SU-DHL-6 (cell line): ENCODE data around the gene PPP2R2B.

Experiments used
- H2AFZ ChIP-seq: fragments of 200-600 bp; sonication (generic); 2 replicates; pipeline ENCODE4 v1.6.1; 2014; ENCODE audit warnings: low read depth, mild to moderate bottlenecking, moderate library complexity, mixed read lengths, antibody characterized with exemption, low read length; ENCODE audit not compliant: severe bottlenecking
- H3F3A ChIP-seq: fragments of 200-600 bp; shearing (Covaris generic); 2 replicates; pipeline ENCODE4 v1.6.0; 2016; ENCODE audit warnings: antibody characterized with exemption, mild to moderate bottlenecking; ENCODE audit not compliant: insufficient read depth
- H3K27ac ChIP-seq: fragments of 200-600 bp; sonication (generic); 2 replicates; pipeline ENCODE4 v1.5.1; 2016; ENCODE audit warnings: low read depth, mild to moderate bottlenecking, low read length, moderate library complexity, mixed read lengths
- H3K27me3 ChIP-seq: fragments of 200-600 bp; sonication (generic), shearing (Covaris generic); 2 replicates; pipeline ENCODE4 v1.6.0; 2014; ENCODE audit warnings: mild to moderate bottlenecking, low read length
- H3K36me3 ChIP-seq: fragments of 200-600 bp; sonication (generic); 2 replicates; pipeline ENCODE4 v1.6.1; 2014; ENCODE audit warnings: mild to moderate bottlenecking, low read length, mixed read lengths
- H3K4me2 ChIP-seq: fragments of 300-600, 200-600 bp; shearing (Covaris generic), sonication (generic); 2 replicates; pipeline ENCODE4 v1.6.0; 2014; ENCODE audit warnings: low read length, low read depth, mild to moderate bottlenecking; ENCODE audit not compliant: poor library complexity, severe bottlenecking
- H3K4me3 ChIP-seq: fragments of 200-600 bp; sonication (generic); 2 replicates; pipeline ENCODE4 v1.5.1; 2014; ENCODE audit warnings: antibody characterized with exemption, low read length, mild to moderate bottlenecking, mixed read lengths; ENCODE audit not compliant: insufficient read depth, poor library complexity, severe bottlenecking
- H3K79me2 ChIP-seq: fragments of 200-600 bp; sonication (generic); 2 replicates; pipeline ENCODE4 v1.6.1; 2014; ENCODE audit warnings: mild to moderate bottlenecking, low read length, moderate library complexity; ENCODE audit not compliant: insufficient read depth
- H3K9ac ChIP-seq: fragments of 200-600 bp; sonication (generic); 2 replicates; pipeline ENCODE4 v1.7.0; 2014; ENCODE audit warnings: mild to moderate bottlenecking, low read length
- H3K9me2 ChIP-seq: fragments of 200-600 bp; sonication (generic); replicated peaks from 2 replicates; pipeline ENCODE4 v1.6.1; 2014; ENCODE audit warnings: low read length; ENCODE audit not compliant: insufficient read depth
- H3K9me3 ChIP-seq: fragments of 200-600 bp; sonication (generic); 2 replicates; pipeline ENCODE4 v1.6.1; 2014; ENCODE audit warnings: low read length, mixed read lengths; ENCODE audit not compliant: insufficient read depth
- H4K20me1 ChIP-seq: fragments of 200-600 bp; sonication (generic); 2 replicates; pipeline ENCODE4 v1.6.1; 2014; ENCODE audit warnings: low read depth, mild to moderate bottlenecking, antibody characterized with exemption, low read length, moderate library complexity, mixed read lengths
- EZH2phosphoT487 ChIP-seq: fragments of 200-600 bp; sonication (generic), shearing (Covaris generic); conservative IDR thresholded peaks from 2 replicates; pipeline ENCODE4 v1.6.1; 2018; ENCODE audit warnings: mild to moderate bottlenecking, antibody characterized with exemption, low read length, moderate library complexity, mixed read lengths
- TF ChIP-seq, protein P1 (sequence below): fragments of 200-600 bp; sonication (generic); IDR thresholded peaks from one replicate; pipeline ENCODE4 v1.5.1; 2017; ENCODE audit warnings: antibody characterized with exemption, mild to moderate bottlenecking, low read length, moderate library complexity; ENCODE audit not compliant: insufficient read depth, poor library complexity, severe bottlenecking

PPP2R2B gene

DNA sequence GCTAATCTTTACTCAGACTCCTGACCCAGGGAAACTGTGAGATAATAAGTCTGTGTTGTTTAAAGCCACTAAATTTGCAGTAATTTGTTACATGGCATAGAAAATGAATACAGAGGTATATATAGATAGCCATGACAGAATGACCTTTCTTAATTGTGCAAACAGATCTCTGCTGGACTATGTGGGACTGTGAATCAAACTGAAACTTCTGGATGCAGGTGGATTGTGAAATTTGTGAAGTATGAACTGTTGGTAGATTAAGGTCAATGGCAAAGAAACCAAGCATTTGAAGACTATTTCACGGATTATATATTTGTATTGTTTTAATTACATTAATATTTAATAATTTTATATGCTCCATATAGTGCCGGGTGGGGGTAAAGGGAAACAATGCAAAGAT is 310.4 kb downstream of the PPP2R2B start:
- TF ChIP-seq, protein P1, sequence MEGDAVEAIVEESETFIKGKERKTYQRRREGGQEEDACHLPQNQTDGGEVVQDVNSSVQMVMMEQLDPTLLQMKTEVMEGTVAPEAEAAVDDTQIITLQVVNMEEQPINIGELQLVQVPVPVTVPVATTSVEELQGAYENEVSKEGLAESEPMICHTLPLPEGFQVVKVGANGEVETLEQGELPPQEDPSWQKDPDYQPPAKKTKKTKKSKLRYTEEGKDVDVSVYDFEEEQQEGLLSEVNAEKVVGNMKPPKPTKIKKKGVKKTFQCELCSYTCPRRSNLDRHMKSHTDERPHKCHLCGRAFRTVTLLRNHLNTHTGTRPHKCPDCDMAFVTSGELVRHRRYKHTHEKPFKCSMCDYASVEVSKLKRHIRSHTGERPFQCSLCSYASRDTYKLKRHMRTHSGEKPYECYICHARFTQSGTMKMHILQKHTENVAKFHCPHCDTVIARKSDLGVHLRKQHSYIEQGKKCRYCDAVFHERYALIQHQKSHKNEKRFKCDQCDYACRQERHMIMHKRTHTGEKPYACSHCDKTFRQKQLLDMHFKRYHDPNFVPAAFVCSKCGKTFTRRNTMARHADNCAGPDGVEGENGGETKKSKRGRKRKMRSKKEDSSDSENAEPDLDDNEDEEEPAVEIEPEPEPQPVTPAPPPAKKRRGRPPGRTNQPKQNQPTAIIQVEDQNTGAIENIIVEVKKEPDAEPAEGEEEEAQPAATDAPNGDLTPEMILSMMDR, result no peak
- TF ChIP-seq EZH2phosphoT487, result no peak

DNA sequence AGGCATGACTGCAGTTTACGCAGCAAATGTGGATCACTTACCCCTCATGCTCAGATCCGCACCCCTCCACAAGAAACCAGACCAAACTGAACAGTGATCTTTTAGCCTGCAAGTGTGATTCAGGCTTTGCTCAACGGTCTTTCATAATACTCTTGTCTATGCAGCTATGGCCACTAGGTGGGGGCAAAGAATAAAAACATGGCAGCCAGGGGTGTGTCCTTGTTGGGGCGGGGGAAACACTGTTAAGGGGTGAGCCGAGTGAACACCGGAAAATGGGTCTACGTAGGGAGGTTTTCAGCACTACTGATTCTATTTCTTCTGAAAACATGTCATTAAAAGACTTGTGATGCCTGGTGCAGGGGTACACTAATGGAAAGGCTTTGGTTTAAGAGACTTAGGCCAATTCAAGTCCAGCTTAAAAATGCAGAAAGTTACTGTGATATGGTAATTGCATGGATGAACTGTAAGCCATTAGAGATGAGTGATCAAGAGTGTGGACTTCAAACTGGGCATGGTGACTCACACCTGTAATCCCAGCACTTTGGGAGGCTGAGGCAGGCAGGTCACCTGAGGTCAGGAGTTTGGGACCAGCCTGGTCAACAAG is 312.7 kb downstream of the PPP2R2B start:
- TF ChIP-seq, protein P1, result peak; percentile 54
- TF ChIP-seq EZH2phosphoT487, result no peak
- no peaks in the 10 kb centered on the region for H3K36me3 ChIP-seq
- peak overlapping the region; percentile 39 for H2AFZ ChIP-seq
- H3K9me3 ChIP-seq, result no peaks in the 10 kb centered on the region
- H3F3A ChIP-seq, result no peaks in the 10 kb centered on the region
- no peak overlapping the region for H3K4me3 ChIP-seq
- peak overlapping the region; percentile 20 for H3K4me2 ChIP-seq
- H4K20me1 ChIP-seq, result no peaks in the 10 kb centered on the region
- no peaks in the 10 kb centered on the region for H3K9me2 ChIP-seq
- H3K79me2 ChIP-seq, result no peaks in the 10 kb centered on the region
- H3K27me3 ChIP-seq, result no peaks in the 10 kb centered on the region
- no peak overlapping the region for H3K27ac ChIP-seq
- no peak overlapping the region for H3K9ac ChIP-seq

More for the DNA sequence above, 310.4 kb downstream of the PPP2R2B start:
- Histone ChIP-seq H4K20me1 (no peaks in the 10 kb centered on the region), H3F3A (no peaks in the 10 kb centered on the region), H3K9ac (no peak overlapping the region), H3K27ac (no peak overlapping the region), H3K4me2 (no peak overlapping the region), H3K9me2 (no peaks in the 10 kb centered on the region), H3K4me3 (no peak overlapping the region), H3K27me3 (no peaks in the 10 kb centered on the region), H3K36me3 (no peaks in the 10 kb centered on the region), H3K79me2 (no peaks in the 10 kb centered on the region), H3K9me3 (no peaks in the 10 kb centered on the region), H2AFZ (no peak overlapping the region)

DNA sequence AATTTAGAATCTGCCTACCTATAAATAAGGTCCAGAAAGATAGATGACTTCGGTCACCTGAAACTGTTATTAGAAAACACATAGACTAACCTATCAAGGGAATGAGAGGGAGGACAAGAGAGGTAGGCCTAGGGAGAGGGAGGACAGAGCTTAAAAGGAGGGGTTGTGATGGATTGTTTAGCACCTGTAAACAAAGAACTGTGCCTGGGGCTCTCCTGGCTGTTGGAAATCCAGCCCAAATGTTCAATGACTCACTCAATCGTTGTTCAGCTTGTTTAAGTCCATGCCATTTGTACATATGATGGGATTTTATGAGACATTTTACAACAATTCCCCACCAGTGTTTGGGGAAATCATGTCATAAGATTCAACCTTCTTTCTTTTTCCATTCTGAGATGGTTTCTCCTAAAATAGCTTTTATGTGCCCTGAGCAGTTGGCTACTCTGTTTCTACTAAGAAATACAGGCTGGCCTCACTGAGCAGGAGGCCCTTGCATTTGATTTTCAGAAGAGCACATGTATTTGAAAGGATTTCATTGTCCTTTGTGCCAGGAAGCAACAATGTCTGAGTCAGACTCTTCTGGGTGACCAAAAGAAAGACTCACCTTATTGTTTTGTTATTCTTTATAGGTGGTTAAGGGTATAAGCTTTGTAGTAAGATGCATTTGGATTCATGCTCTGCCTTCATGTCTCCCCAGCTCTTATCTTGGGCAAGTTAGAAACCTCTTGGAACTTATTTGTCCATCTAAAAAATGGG is 314.4 kb downstream of the PPP2R2B start:
- no peaks in the 10 kb centered on the region for H3K27me3 ChIP-seq
- no peaks in the 10 kb centered on the region for H4K20me1 ChIP-seq
- H3F3A ChIP-seq, result no peaks in the 10 kb centered on the region
- H3K4me3 ChIP-seq, result no peak overlapping the region
- no peaks in the 10 kb centered on the region for H3K36me3 ChIP-seq
- H3K9me2 ChIP-seq, result no peaks in the 10 kb centered on the region
- no peaks in the 10 kb centered on the region for H3K9me3 ChIP-seq
- no peak overlapping the region for H3K9ac ChIP-seq
- no peaks in the 10 kb centered on the region for H3K79me2 ChIP-seq
- no peak overlapping the region for H3K27ac ChIP-seq
- H3K4me2 ChIP-seq, result no peak overlapping the region
- no peak overlapping the region for H2AFZ ChIP-seq
- no peak for TF ChIP-seq EZH2phosphoT487
- TF ChIP-seq, protein P1, result no peak
